Measurements from ENCODE around the gene WDR18. TPM values are rescaled to one million over a fixed set of nuclear protein-coding genes. Genes with fewer than 3 reads are reported as not detected.

WDR18 gene
- total RNA-seq, 2 donors from 2014 or later, result 21.5 to 28.1 TPM

Other genes starting within 250 kb of the WDR18 start
- 100 to 1,000 TPM; 414 to 461 TPM for gene MISP, start 233.2 kb upstream of the WDR18 start, total RNA-seq
- gene PTBP1, start 186.9 kb upstream of the WDR18 start, total RNA-seq, result 100 to 1,000 TPM; 253 to 306 TPM
- not detected for gene PLPPR3, start 162.4 kb upstream of the WDR18 start, total RNA-seq
- not detected for gene AZU1, start 156.5 kb upstream of the WDR18 start, total RNA-seq
- not detected for gene PRTN3, start 143.3 kb upstream of the WDR18 start, total RNA-seq
- under 1 TPM in 1 of 2 donors, not detected in 1; 0.81 TPM for gene ELANE, start 132.0 kb upstream of the WDR18 start, total RNA-seq
- 100 to 1,000 TPM in 1 of 2 donors, 10 to 100 TPM in 1; 57.0 to 136 TPM for gene CFD, start 124.7 kb upstream of the WDR18 start, total RNA-seq
- 10 to 100 TPM; 63.1 to 70.6 TPM for gene MED16, start 91.2 kb upstream of the WDR18 start, total RNA-seq
- not detected for gene RNU6-9, start 90.9 kb upstream of the WDR18 start, total RNA-seq
- gene R3HDM4, start 71.1 kb upstream of the WDR18 start, total RNA-seq, result 10 to 100 TPM; 54.6 to 66.4 TPM
- gene KISS1R, start 67.0 kb upstream of the WDR18 start, total RNA-seq, result not detected
- 10 to 100 TPM; 10.7 to 11.6 TPM for gene ARID3A, start 58.3 kb upstream of the WDR18 start, total RNA-seq
- not detected for gene GRIN3B, start 16.1 kb downstream of the WDR18 start, total RNA-seq
- gene TMEM259, start 36.8 kb downstream of the WDR18 start, total RNA-seq, result 100 to 1,000 TPM; 185 to 224 TPM
- gene RNU6-2, start 37.2 kb downstream of the WDR18 start, total RNA-seq, result not detected
- 100 to 1,000 TPM in 1 of 2 donors, 10 to 100 TPM in 1; 76.6 to 106 TPM for gene CNN2, start 42.3 kb downstream of the WDR18 start, total RNA-seq
- 10 to 100 TPM; 23.3 to 35.1 TPM for gene ABCA7, start 55.8 kb downstream of the WDR18 start, total RNA-seq
- gene ARHGAP45, start 82.8 kb downstream of the WDR18 start, total RNA-seq, result 10 to 100 TPM; 37.9 to 47.2 TPM
- 100 to 1,000 TPM; 116 to 141 TPM for gene POLR2E, start 111.0 kb downstream of the WDR18 start, total RNA-seq
- 100 to 1,000 TPM; 162 to 176 TPM for gene GPX4, start 119.6 kb downstream of the WDR18 start, total RNA-seq
- gene SBNO2, start 189.9 kb downstream of the WDR18 start, total RNA-seq, result 10 to 100 TPM; 58.6 to 71.9 TPM
- 10 to 100 TPM; 71.8 to 91.8 TPM for gene STK11, start 221.4 kb downstream of the WDR18 start, total RNA-seq

All from left colon (tissue), 2 donors.